Measurements from ENCODE around the gene FBLN5.

- TF ChIP-seq CTCF (IDR thresholded peaks at IDR 0.05; ENCODE audit: low read depth, low read length) (no peak), EZH2phosphoT487 (IDR thresholded peaks at IDR 0.05; ENCODE audit: low read depth) (no peak)
Observed at GRCh38 chr14:91968280-91968679, 20.8 kb upstream of the FBLN5 start.
